Measurements from ENCODE around the gene DCAF12.
A peak's percentile ranks its signal among the peaks of the same experiment; 100 is the strongest.

The DCAF12 gene

DNA sequence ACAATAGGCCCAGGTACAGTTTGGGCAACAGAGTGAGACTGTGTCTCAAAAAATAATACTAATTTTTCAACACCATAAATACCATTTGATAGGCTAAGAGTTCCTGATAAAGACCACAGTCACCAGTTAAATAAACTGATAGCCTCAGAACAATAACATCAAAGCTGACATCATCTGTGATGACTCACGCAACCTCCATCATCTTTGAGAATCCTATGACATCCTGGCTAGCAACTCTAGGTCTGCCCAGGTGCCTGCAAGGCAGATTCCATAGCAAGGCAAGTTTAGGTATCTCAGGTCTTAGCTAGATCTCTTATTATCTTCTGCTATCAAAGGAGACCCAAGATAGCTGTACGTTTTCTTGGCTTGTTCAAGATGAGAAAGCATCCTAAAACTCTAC is 47.3 kb downstream of the DCAF12 start:
- TF ChIP-seq GLIS3 (CRISPR knock-in tag; IDR thresholded peaks at IDR 0.05), result no peak
- no peak for ATAC-seq

DNA sequence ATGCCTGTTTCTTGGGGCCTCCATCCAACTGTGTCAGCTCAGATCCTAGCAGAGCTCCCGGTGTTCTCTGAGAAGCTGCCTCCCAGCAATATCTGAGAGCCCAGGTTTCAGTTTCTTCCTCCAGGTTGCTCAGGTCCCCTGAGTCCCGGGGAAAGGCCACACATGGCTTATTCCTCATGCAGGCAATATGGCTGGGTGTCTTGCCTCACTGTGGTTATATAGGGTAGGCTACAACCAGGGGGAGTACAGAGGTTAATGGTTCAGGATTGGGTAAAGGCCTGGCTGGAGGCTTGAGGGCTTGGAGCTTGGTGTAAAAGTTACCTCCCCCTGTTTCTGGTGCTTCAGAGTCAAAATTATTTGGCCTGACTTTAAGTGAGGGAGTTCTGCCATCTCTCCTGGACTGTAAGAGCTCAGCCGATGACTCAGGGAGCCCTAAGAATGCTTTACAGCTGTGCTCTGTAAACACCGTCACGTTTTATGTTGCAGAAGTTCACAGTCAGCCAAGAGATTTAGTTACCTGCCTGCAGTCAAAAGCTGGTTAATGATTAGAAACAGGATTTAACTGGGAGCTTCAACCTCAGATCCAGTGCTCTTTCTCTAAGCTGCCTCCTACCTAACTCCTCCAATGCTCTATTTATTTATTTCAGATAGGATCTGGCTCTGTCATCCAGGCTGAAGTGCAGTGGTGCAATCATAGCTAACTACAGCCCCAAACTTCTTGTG is 53.5 kb downstream of the DCAF12 start:
- TF ChIP-seq ZNF565 (CRISPR knock-in tag; conservative IDR thresholded peaks at IDR 0.05; ENCODE audit: low read depth) (no peak), ARNTL (CRISPR knock-in tag; IDR thresholded peaks at IDR 0.05; ENCODE audit: borderline replicate concordance, low read depth) (no peak), TCF4 (CRISPR knock-in tag; IDR thresholded peaks at IDR 0.05; ENCODE audit: borderline replicate concordance) (no peak), BACH2 (CRISPR knock-in tag; IDR thresholded peaks at IDR 0.05; ENCODE audit: borderline replicate concordance) (no peak), GLIS3 (CRISPR knock-in tag; IDR thresholded peaks at IDR 0.05) (no peak), ESRRG (CRISPR knock-in tag; IDR thresholded peaks at IDR 0.05) (no peak), PPARA (CRISPR knock-in tag; IDR thresholded peaks at IDR 0.05; ENCODE audit: borderline replicate concordance) (no peak), RARB (CRISPR knock-in tag; IDR thresholded peaks at IDR 0.05) (no peak)
- TF ChIP-seq, protein P1, sequence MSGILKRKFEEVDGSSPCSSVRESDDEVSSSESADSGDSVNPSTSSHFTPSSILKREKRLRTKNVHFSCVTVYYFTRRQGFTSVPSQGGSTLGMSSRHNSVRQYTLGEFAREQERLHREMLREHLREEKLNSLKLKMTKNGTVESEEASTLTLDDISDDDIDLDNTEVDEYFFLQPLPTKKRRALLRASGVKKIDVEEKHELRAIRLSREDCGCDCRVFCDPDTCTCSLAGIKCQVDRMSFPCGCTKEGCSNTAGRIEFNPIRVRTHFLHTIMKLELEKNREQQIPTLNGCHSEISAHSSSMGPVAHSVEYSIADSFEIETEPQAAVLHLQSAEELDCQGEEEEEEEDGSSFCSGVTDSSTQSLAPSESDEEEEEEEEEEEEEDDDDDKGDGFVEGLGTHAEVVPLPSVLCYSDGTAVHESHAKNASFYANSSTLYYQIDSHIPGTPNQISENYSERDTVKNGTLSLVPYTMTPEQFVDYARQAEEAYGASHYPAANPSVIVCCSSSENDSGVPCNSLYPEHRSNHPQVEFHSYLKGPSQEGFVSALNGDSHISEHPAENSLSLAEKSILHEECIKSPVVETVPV (CRISPR knock-in tag; IDR thresholded peaks at IDR 0.05), result no peak
- TF ChIP-seq, protein P2, sequence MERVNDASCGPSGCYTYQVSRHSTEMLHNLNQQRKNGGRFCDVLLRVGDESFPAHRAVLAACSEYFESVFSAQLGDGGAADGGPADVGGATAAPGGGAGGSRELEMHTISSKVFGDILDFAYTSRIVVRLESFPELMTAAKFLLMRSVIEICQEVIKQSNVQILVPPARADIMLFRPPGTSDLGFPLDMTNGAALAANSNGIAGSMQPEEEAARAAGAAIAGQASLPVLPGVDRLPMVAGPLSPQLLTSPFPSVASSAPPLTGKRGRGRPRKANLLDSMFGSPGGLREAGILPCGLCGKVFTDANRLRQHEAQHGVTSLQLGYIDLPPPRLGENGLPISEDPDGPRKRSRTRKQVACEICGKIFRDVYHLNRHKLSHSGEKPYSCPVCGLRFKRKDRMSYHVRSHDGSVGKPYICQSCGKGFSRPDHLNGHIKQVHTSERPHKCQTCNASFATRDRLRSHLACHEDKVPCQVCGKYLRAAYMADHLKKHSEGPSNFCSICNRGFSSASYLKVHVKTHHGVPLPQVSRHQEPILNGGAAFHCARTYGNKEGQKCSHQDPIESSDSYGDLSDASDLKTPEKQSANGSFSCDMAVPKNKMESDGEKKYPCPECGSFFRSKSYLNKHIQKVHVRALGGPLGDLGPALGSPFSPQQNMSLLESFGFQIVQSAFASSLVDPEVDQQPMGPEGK (CRISPR knock-in tag; IDR thresholded peaks at IDR 0.05; ENCODE audit: borderline replicate concordance), result no peak
- ATAC-seq, result peak; percentile 84

DNA sequence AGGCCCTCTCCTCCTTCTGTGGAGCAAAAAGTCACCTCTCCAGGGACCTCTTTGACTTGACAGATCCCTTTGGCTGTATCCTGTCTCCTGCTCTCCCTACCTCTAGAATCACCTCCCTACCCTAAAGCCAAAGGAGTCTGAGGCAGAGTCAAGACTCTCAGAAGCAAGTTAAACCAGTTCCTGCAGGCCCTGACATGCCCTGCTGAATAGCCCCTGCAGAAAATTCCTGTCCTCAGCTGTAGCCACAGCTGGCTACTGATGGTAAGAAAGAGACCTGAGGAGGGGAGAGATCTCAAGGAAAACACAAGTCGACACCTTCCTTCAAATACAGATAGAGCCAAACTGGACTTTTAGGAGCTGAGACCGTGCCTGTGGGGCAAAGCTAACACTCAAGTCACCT is 54.1 kb downstream of the DCAF12 start:
- ATAC-seq, result no peak
- TF ChIP-seq ZFP3 (CRISPR knock-in tag; IDR thresholded peaks at IDR 0.05), result no peak
- TF ChIP-seq SNAI2 (CRISPR knock-in tag; IDR thresholded peaks at IDR 0.05), result no peak
- no peak for TF ChIP-seq ISL1 (CRISPR knock-in tag; IDR thresholded peaks at IDR 0.05)
- TF ChIP-seq CSDC2 (CRISPR knock-in tag; IDR thresholded peaks at IDR 0.05), result no peak
- no peak for TF ChIP-seq TOX (CRISPR knock-in tag; IDR thresholded peaks at IDR 0.05; ENCODE audit: borderline replicate concordance)
- TF ChIP-seq, protein P3, sequence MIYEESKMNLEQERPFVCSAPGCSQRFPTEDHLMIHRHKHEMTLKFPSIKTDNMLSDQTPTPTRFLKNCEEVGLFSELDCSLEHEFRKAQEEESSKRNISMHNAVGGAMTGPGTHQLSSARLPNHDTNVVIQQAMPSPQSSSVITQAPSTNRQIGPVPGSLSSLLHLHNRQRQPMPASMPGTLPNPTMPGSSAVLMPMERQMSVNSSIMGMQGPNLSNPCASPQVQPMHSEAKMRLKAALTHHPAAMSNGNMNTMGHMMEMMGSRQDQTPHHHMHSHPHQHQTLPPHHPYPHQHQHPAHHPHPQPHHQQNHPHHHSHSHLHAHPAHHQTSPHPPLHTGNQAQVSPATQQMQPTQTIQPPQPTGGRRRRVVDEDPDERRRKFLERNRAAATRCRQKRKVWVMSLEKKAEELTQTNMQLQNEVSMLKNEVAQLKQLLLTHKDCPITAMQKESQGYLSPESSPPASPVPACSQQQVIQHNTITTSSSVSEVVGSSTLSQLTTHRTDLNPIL (CRISPR knock-in tag; IDR thresholded peaks at IDR 0.05; ENCODE audit: low read depth), result no peak
- no peak for TF ChIP-seq TCF4 (CRISPR knock-in tag; IDR thresholded peaks at IDR 0.05; ENCODE audit: borderline replicate concordance)
- TF ChIP-seq ZFP30 (CRISPR knock-in tag; IDR thresholded peaks at IDR 0.05), result no peak
- TF ChIP-seq, protein P4, sequence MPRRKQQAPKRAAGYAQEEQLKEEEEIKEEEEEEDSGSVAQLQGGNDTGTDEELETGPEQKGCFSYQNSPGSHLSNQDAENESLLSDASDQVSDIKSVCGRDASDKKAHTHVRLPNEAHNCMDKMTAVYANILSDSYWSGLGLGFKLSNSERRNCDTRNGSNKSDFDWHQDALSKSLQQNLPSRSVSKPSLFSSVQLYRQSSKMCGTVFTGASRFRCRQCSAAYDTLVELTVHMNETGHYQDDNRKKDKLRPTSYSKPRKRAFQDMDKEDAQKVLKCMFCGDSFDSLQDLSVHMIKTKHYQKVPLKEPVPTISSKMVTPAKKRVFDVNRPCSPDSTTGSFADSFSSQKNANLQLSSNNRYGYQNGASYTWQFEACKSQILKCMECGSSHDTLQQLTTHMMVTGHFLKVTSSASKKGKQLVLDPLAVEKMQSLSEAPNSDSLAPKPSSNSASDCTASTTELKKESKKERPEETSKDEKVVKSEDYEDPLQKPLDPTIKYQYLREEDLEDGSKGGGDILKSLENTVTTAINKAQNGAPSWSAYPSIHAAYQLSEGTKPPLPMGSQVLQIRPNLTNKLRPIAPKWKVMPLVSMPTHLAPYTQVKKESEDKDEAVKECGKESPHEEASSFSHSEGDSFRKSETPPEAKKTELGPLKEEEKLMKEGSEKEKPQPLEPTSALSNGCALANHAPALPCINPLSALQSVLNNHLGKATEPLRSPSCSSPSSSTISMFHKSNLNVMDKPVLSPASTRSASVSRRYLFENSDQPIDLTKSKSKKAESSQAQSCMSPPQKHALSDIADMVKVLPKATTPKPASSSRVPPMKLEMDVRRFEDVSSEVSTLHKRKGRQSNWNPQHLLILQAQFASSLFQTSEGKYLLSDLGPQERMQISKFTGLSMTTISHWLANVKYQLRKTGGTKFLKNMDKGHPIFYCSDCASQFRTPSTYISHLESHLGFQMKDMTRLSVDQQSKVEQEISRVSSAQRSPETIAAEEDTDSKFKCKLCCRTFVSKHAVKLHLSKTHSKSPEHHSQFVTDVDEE (CRISPR knock-in tag; IDR thresholded peaks at IDR 0.05), result no peak
- TF ChIP-seq ESRRG (CRISPR knock-in tag; IDR thresholded peaks at IDR 0.05), result no peak
- no peak for TF ChIP-seq ZC3H10 (CRISPR knock-in tag; IDR thresholded peaks at IDR 0.05)
- no peak for TF ChIP-seq RARB (CRISPR knock-in tag; IDR thresholded peaks at IDR 0.05)
- TF ChIP-seq, protein P1 (CRISPR knock-in tag; IDR thresholded peaks at IDR 0.05), result no peak
- TF ChIP-seq OSR1 (CRISPR knock-in tag; IDR thresholded peaks at IDR 0.05), result no peak
- no peak for TF ChIP-seq ARNTL (CRISPR knock-in tag; IDR thresholded peaks at IDR 0.05; ENCODE audit: borderline replicate concordance, low read depth)

Measured in SK-N-SH treated with all-trans-retinoic acid at 6 μM for 48 hours (cell line).